H1 (cell line): ENCODE data around the gene SPAG16. TPM values are rescaled to one million over a fixed set of nuclear protein-coding genes. Genes with fewer than 3 reads are reported as not detected.

Experiments used
- CTCF ChIA-PET: fragments of 300-600 bp; sonication (Branson Sonifier 250); formaldehyde crosslinking; loops from one replicate; lab custom pipeline; 2021; ENCODE audit not compliant: partially characterized antibody; lab: Charles Lee
- POLR2A ChIA-PET: fragments of 300-600 bp; sonication (Branson Sonifier 250); formaldehyde crosslinking; loops from one replicate; lab custom pipeline; 2021; ENCODE audit warnings: inconsistent platforms; ENCODE audit not compliant: partially characterized antibody; lab: Charles Lee
- DNase-seq, 2 experiments: peaks; one replicate each; pipeline versions ENCODE4 v3.0.0 to v3.0.0-alpha.2; 2010 to 2022; ENCODE audit warnings: low spot score in 2 of 2, low read depth in 1 of 2, mixed read lengths in 1 of 2
- FAIRE-seq: peaks from 2 replicates; lab custom pipeline; 2011; peaks lifted over from hg19 to GRCh38; lab: Jason Lieb, UNC
- H2AFZ ChIP-seq: 2 replicates; pipeline ENCODE4 v1.8.1; 2012; ENCODE audit warnings: low read length, inconsistent platforms
- H2AK5ac ChIP-seq: 2 replicates; pipeline ENCODE4 v1.6.1; 2013; ENCODE audit warnings: low read depth, low read length
- H2BK120ac ChIP-seq: replicated peaks from 2 replicates; pipeline ENCODE3; 2013; ENCODE audit warnings: low read depth, low read length, inconsistent platforms
- H2BK12ac ChIP-seq: 2 replicates; pipeline ENCODE4 v1.6.1; 2013; ENCODE audit warnings: low read depth, low read length
- H2BK15ac ChIP-seq: 2 replicates; pipeline ENCODE4 v1.6.1; 2013; ENCODE audit warnings: low read length
- H2BK20ac ChIP-seq: 2 replicates; pipeline ENCODE4 v1.6.1; 2013; ENCODE audit warnings: low read length
- H2BK5ac ChIP-seq: 2 replicates; pipeline ENCODE4 v1.6.1; 2013; ENCODE audit warnings: low read depth, low read length
- H3K14ac ChIP-seq: 2 replicates; pipeline ENCODE4 v1.6.1; 2013; ENCODE audit warnings: inconsistent platforms; ENCODE audit not compliant: insufficient read length
- H3K18ac ChIP-seq: 2 replicates; pipeline ENCODE4 v1.6.1; 2013; ENCODE audit warnings: low read length; ENCODE audit errors: extremely low read depth
- H3K23ac ChIP-seq: 2 replicates; pipeline ENCODE4 v1.6.1; 2013; ENCODE audit warnings: inconsistent platforms; ENCODE audit not compliant: insufficient read length
- H3K23me2 ChIP-seq: 2 replicates; pipeline ENCODE4 v1.6.1; 2013; ENCODE audit warnings: low read depth, low read length
- H3K27ac ChIP-seq: 2 replicates; pipeline ENCODE4 v1.6.1; 2011; ENCODE audit warnings: low read depth, low read length, inconsistent platforms
- H3K27me3 ChIP-seq, 4 experiments: replicated peaks in 1 of 4; 1 replicate in 1 of 4; 2 replicates in 3 of 4; pipeline versions ENCODE4 v1.6.1 to v1.8.1; 2011 to 2013; ENCODE audit warnings: low read length in 3 of 4, mild to moderate bottlenecking in 3 of 4, inconsistent platforms in 2 of 4, mixed read lengths in 2 of 4, moderate library complexity in 1 of 4; ENCODE audit not compliant: control insufficient read depth in 3 of 4, insufficient read depth in 3 of 4; ENCODE audit errors: extremely low read depth in 1 of 4
- H3K36me3 ChIP-seq, 4 experiments: 2 replicates each; pipeline versions ENCODE4 v1.6.1 to v1.8.1; 2011 to 2013; ENCODE audit warnings: mild to moderate bottlenecking in 4 of 4, low read length in 3 of 4, moderate library complexity in 2 of 4, control low read depth in 1 of 4, inconsistent platforms in 1 of 4; ENCODE audit not compliant: insufficient read depth in 4 of 4, control insufficient read depth in 2 of 4
- H3K4ac ChIP-seq: replicated peaks from 2 replicates; pipeline ENCODE3; 2013; ENCODE audit warnings: low read length, low read depth, mixed read lengths, inconsistent platforms; ENCODE audit not compliant: insufficient read length
- H3K4me1 ChIP-seq, 4 experiments: replicated peaks in 1 of 4; 1 replicate in 1 of 4; 2 replicates in 3 of 4; pipeline versions ENCODE4 v1.6.1 to v1.8.1; 2011 to 2013; ENCODE audit warnings: low read length in 3 of 4, inconsistent platforms in 2 of 4, mixed read lengths in 1 of 4; ENCODE audit not compliant: insufficient read depth in 4 of 4, control insufficient read depth in 3 of 4
- H3K4me2 ChIP-seq, 2 experiments: 2 replicates each; pipeline versions ENCODE4 v1.6.1 to v1.8.1; 2011 to 2013; ENCODE audit warnings: low read depth in 2 of 2, low read length in 2 of 2, control low read depth in 1 of 2, inconsistent platforms in 1 of 2, mild to moderate bottlenecking in 1 of 2; ENCODE audit not compliant: insufficient read depth in 1 of 2
- H3K4me3 ChIP-seq, 4 experiments: fragments of 200-600, 300-600 bp in 1 of 4; sonication (generic), shearing (Covaris generic), sonication (Bioruptor Twin) in 1 of 4; 2 replicates each; pipeline versions ENCODE4 v1.5.1 to v1.8.1; 2011 to 2016; ENCODE audit warnings: low read length in 4 of 4, low read depth in 3 of 4, control low read depth in 2 of 4, inconsistent platforms in 2 of 4, mild to moderate bottlenecking in 2 of 4, mixed read lengths in 1 of 4, moderate library complexity in 1 of 4; ENCODE audit not compliant: insufficient read depth in 2 of 4; ENCODE audit errors: extremely low read depth in 1 of 4
- H3K56ac ChIP-seq: replicated peaks from 2 replicates; pipeline ENCODE3; 2013; ENCODE audit warnings: low read depth, mild to moderate bottlenecking, mixed read lengths, low read length, inconsistent platforms; ENCODE audit not compliant: insufficient read length
- H3K79me1 ChIP-seq: 2 replicates; pipeline ENCODE4 v1.6.1; 2013; ENCODE audit warnings: low read depth, low read length, control low read depth
- H3K79me2 ChIP-seq, 2 experiments: 2 replicates each; pipeline versions ENCODE4 v1.6.1 to v1.8.1; 2012 to 2013; ENCODE audit warnings: low read length in 2 of 2, mild to moderate bottlenecking in 2 of 2, inconsistent platforms in 1 of 2; ENCODE audit not compliant: insufficient read depth in 2 of 2, control insufficient read depth in 1 of 2
- H3K9ac ChIP-seq, 4 experiments: replicated peaks in 1 of 4; 1 replicate in 1 of 4; 2 replicates in 3 of 4; pipeline versions ENCODE4 v1.6.1 to v1.8.1; 2011 to 2013; ENCODE audit warnings: low read depth in 3 of 4, low read length in 3 of 4, control low read depth in 2 of 4, mild to moderate bottlenecking in 2 of 4, moderate library complexity in 2 of 4, inconsistent platforms in 1 of 4; ENCODE audit errors: extremely low read depth in 1 of 4
- H3K9me3 ChIP-seq, 2 experiments: 2 replicates each; pipeline versions ENCODE4 v1.6.1 to v1.8.1; 2012 to 2013; ENCODE audit warnings: mild to moderate bottlenecking in 2 of 2, moderate library complexity in 2 of 2, control low read depth in 1 of 2, inconsistent platforms in 1 of 2, low read depth in 1 of 2, low read length in 1 of 2, mixed read lengths in 1 of 2; ENCODE audit not compliant: insufficient read depth in 2 of 2
- H4K20me1 ChIP-seq, 2 experiments: replicated peaks in 1 of 2; 2 replicates each; pipeline versions ENCODE3 to v1.8.1; 2011 to 2013; ENCODE audit warnings: inconsistent platforms in 2 of 2, low read length in 2 of 2, mild to moderate bottlenecking in 1 of 2; ENCODE audit not compliant: insufficient read depth in 2 of 2, control insufficient read depth in 1 of 2
- H4K5ac ChIP-seq: 2 replicates; pipeline ENCODE4 v1.6.1; 2013; ENCODE audit warnings: low read length, low read depth, mixed read lengths, inconsistent platforms; ENCODE audit not compliant: insufficient read length
- H4K8ac ChIP-seq: 2 replicates; pipeline ENCODE4 v1.8.0; 2013; ENCODE audit warnings: mild to moderate bottlenecking, moderate library complexity, low read length, inconsistent platforms; ENCODE audit not compliant: insufficient read depth; ENCODE audit errors: extremely low read depth
- H4K91ac ChIP-seq: replicated peaks from 2 replicates; pipeline ENCODE3; 2013; ENCODE audit warnings: low read length, mixed read lengths, inconsistent platforms; ENCODE audit not compliant: insufficient read length
- CTBP2 ChIP-seq: IDR thresholded peaks from 2 replicates; pipeline ENCODE4 v1.7.0; 2011; ENCODE audit warnings: borderline replicate concordance, mild to moderate bottlenecking, moderate library complexity, mixed read lengths, low read length; ENCODE audit not compliant: insufficient read depth, insufficient read length
- PHF8 ChIP-seq: fragments of 200-600 bp; sonication (generic); conservative IDR thresholded peaks from 2 replicates; pipeline ENCODE4 v1.7.1; 2012; ENCODE audit warnings: low read depth, mild to moderate bottlenecking, inconsistent platforms, low read length, moderate library complexity
- RAD21 ChIP-seq, 2 experiments: IDR thresholded peaks in 1 of 2; conservative IDR thresholded peaks in 1 of 2; 2 replicates each; pipeline ENCODE4 v1.6.1; 2011; ENCODE audit warnings: low read depth in 2 of 2, low read length in 2 of 2, improper control_type of control experiment in 1 of 2, inconsistent platforms in 1 of 2, mild to moderate bottlenecking in 1 of 2, moderate library complexity in 1 of 2
- SIRT6 ChIP-seq: IDR thresholded peaks from one replicate; pipeline ENCODE4 v1.7.1; 2012; ENCODE audit warnings: low read length, inconsistent platforms
- WGBS, 2 experiments: shearing (Covaris generic) in 1 of 2; methylation state at CpG; one replicate each; pipeline versions ENCODE4 v1.1.6 to v1.1.7; 2013 to 2015; ENCODE audit warnings: low lambda C conversion rate in 2 of 2, mixed read lengths in 2 of 2, inconsistent platforms in 1 of 2, low coverage in 1 of 2, missing lambda C conversion rate in 1 of 2; ENCODE audit not compliant: insufficient replicate concordance in 2 of 2, insufficient coverage in 1 of 2, insufficient read length in 1 of 2; ENCODE audit errors: extremely low coverage in 1 of 2, missing lambda C conversion rate in 1 of 2; 5-methylcytosine and 5-hydroxymethylcytosine counted together
- polyA plus RNA-seq, 7 experiments: library from polyadenylated mRNA; depleted of rRNA in 3 of 7; stranded (reverse) in 5 of 7; unstranded in 2 of 7; fragments of >200 nt in 5 of 7; fragments of 200-250 nt in 2 of 7; gene quantifications; 1 replicate in 5 of 7; 2 replicates in 1 of 7; 4 replicates in 1 of 7; pipeline versions ENCODE4 v1.2.1 to v1.2.3, GENCODE V29; 2011 to 2013; ENCODE audit warnings: missing spikeins in 2 of 7, mixed read lengths in 2 of 7
- total RNA-seq: library from RNA; stranded (reverse); fragmentation: NEBNext Ultra II Directional; extraction: Animal tissue kit (Norgen Biotek cat#: 25700); gene quantifications from 2 replicates; pipeline ENCODE4 v1.2.1, GENCODE V29; 2021

Gene SPAG16
- total and polyA plus RNA-seq, 2 of the 8 experiments (the other 6 are each of a cell fraction or from before 2014, with no cell fraction given) = 6.0 to 14.9 TPM

GRCh38 chr2:213885485-213885884 is 601.2 kb downstream of the SPAG16 start:
- H3K9ac ChIP-seq = no peak overlapping the region
- FAIRE-seq = no peak

More at GRCh38 chr2:213885485-213885884, 601.2 kb downstream of the SPAG16 start:
- H3K79me1 ChIP-seq = no peaks in the 10 kb centered on the region
- H4K91ac ChIP-seq = no peak overlapping the region
- no peak overlapping the region for H2BK15ac ChIP-seq
- ChIA-PET POLR2A (no interaction called here), CTCF (no interaction called here)
- no peaks in the 10 kb centered on the region for H3K4me1 ChIP-seq
- H2BK20ac ChIP-seq = no peak overlapping the region
- no peak overlapping the region for H3K14ac ChIP-seq
- H2AFZ ChIP-seq = no peak overlapping the region
- no peak overlapping the region for H3K27ac ChIP-seq
- H3K23ac ChIP-seq = no peak overlapping the region
- H3K79me2 ChIP-seq = no peaks in the 10 kb centered on the region
- no peak overlapping the region for H2BK5ac ChIP-seq
- no peak overlapping the region for H3K4me3 ChIP-seq
- no peak for DNase-seq
- no peaks in the 10 kb centered on the region for H3K9me3 ChIP-seq
- no peaks in the 10 kb centered on the region for H3K27me3 ChIP-seq
- no peaks in the 10 kb centered on the region for H3K23me2 ChIP-seq
- no peaks in the 10 kb centered on the region for H4K20me1 ChIP-seq
- no peak overlapping the region for H4K5ac ChIP-seq
- no peak overlapping the region for H2BK12ac ChIP-seq
- no peak overlapping the region for H3K18ac ChIP-seq
- H3K4ac ChIP-seq = no peak overlapping the region
- TF ChIP-seq RAD21 (IDR thresholded peaks at IDR 0.05 in 1 of 2, conservative IDR thresholded peaks at IDR 0.05 in 1 of 2; ENCODE audit: low read depth in 2 of 2, low read length in 2 of 2) (no peak), CTBP2 (no peak), SIRT6 (no peak), PHF8 (no peak)
- H2BK120ac ChIP-seq = no peak overlapping the region
- no peak overlapping the region for H3K56ac ChIP-seq
- H2AK5ac ChIP-seq = no peak overlapping the region
- no peak overlapping the region for H4K8ac ChIP-seq
- WGBS, 2 experiments = 77% methylated on average over 3 of the region's 3 CpGs; no CpG with 5 or more reads in 1 of the 2 experiments
- H3K4me2 ChIP-seq = no peak overlapping the region
- no peaks in the 10 kb centered on the region for H3K36me3 ChIP-seq
